ENCODE data around the gene SCAF1. TPM values are rescaled to one million over a fixed set of nuclear protein-coding genes. Genes with fewer than 3 reads are reported as not detected.

The SCAF1 gene
- total and polyA plus RNA-seq, 2 of the 13 experiments (the other 11 are each of a cell fraction or from before 2014, with no cell fraction given) = 3.3 to 6.1 TPM

DNA sequence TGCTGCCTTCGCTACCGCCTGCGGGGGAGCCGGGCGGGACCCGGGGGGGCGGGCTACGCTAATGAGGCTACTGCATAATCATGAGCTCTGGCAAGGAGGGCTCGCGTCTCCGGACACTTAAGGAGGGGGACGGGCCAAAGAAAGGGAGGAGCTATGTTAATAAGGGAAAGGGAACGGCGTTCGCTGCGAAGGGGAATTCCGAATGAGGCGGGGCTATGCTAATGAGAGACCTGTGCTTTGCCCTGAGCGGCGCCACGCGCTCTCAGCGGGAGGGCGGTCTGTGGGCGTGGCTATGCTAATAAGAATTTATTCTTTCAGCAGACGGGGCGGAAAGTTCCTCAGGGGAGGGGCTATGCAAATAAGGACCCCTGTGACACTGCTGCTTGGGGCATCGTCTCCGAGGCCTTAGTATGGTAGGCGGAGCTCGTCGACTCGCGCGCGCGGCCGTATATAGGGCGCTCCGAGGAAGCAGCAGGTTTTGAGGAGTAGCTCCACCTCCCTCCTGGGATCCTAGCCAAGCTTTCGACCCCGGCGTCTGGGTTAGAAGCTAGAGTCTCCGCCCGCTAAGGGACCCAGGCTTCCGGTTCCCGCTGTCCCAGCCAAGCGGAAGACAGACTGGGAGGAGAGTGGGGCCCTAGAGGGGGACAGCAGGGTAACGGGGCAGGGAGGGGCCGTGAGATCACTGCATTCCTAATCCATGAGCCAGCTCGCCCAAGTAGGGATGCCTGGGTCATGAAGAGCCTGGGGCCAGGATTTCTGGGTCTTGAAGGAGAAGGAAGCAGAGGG, 1.7 kb upstream of the SCAF1 start, which contains the start of gene RRAS (continued):
- TF ChIP-seq CREB1 (IDR thresholded peaks at IDR 0.05) (peak; percentile 55; the same call in 1 of the 2 replicates), CREB1 (CRISPR knock-in tag; IDR thresholded peaks at IDR 0.05) (peak; percentile 87), ZBTB38 (CRISPR knock-in tag; IDR thresholded peaks at IDR 0.05) (peak; percentile 52; the same call in 1 of the 2 replicates), ZNF253 (CRISPR knock-in tag; IDR thresholded peaks at IDR 0.05; ENCODE audit: borderline replicate concordance) (no peak), SP1 (IDR thresholded peaks at IDR 0.05) (no peak), SP1 (CRISPR knock-in tag; IDR thresholded peaks at IDR 0.05) (peak; percentile 84), KDM6A (CRISPR knock-in tag; IDR thresholded peaks at IDR 0.05; ENCODE audit: low read depth) (peak; percentile 81), TAF1 (CRISPR knock-in tag; IDR thresholded peaks at IDR 0.05) (peak; percentile 64), ISL2 (CRISPR knock-in tag; IDR thresholded peaks at IDR 0.05) (0 out of 2 replicates have a peak, but pooled peaks have one; percentile 20), MAFF (IDR thresholded peaks at IDR 0.05; ENCODE audit: low read depth, low read length) (peak; percentile 24; the same call in 1 of the 2 replicates), IKZF4 (CRISPR knock-in tag; IDR thresholded peaks at IDR 0.05; ENCODE audit: borderline replicate concordance, low read depth, not compliant biosample characterization) (peak; percentile 58), ZMYM4 (CRISPR knock-in tag; IDR thresholded peaks at IDR 0.05) (no peak; the same call in 1 of the 2 replicates)
- TF ChIP-seq, protein P1, sequence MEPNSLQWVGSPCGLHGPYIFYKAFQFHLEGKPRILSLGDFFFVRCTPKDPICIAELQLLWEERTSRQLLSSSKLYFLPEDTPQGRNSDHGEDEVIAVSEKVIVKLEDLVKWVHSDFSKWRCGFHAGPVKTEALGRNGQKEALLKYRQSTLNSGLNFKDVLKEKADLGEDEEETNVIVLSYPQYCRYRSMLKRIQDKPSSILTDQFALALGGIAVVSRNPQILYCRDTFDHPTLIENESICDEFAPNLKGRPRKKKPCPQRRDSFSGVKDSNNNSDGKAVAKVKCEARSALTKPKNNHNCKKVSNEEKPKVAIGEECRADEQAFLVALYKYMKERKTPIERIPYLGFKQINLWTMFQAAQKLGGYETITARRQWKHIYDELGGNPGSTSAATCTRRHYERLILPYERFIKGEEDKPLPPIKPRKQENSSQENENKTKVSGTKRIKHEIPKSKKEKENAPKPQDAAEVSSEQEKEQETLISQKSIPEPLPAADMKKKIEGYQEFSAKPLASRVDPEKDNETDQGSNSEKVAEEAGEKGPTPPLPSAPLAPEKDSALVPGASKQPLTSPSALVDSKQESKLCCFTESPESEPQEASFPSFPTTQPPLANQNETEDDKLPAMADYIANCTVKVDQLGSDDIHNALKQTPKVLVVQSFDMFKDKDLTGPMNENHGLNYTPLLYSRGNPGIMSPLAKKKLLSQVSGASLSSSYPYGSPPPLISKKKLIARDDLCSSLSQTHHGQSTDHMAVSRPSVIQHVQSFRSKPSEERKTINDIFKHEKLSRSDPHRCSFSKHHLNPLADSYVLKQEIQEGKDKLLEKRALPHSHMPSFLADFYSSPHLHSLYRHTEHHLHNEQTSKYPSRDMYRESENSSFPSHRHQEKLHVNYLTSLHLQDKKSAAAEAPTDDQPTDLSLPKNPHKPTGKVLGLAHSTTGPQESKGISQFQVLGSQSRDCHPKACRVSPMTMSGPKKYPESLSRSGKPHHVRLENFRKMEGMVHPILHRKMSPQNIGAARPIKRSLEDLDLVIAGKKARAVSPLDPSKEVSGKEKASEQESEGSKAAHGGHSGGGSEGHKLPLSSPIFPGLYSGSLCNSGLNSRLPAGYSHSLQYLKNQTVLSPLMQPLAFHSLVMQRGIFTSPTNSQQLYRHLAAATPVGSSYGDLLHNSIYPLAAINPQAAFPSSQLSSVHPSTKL (CRISPR knock-in tag; IDR thresholded peaks at IDR 0.05) = peak; percentile 64; the same call in 1 of the 2 replicates
- TF ChIP-seq, protein P2, sequence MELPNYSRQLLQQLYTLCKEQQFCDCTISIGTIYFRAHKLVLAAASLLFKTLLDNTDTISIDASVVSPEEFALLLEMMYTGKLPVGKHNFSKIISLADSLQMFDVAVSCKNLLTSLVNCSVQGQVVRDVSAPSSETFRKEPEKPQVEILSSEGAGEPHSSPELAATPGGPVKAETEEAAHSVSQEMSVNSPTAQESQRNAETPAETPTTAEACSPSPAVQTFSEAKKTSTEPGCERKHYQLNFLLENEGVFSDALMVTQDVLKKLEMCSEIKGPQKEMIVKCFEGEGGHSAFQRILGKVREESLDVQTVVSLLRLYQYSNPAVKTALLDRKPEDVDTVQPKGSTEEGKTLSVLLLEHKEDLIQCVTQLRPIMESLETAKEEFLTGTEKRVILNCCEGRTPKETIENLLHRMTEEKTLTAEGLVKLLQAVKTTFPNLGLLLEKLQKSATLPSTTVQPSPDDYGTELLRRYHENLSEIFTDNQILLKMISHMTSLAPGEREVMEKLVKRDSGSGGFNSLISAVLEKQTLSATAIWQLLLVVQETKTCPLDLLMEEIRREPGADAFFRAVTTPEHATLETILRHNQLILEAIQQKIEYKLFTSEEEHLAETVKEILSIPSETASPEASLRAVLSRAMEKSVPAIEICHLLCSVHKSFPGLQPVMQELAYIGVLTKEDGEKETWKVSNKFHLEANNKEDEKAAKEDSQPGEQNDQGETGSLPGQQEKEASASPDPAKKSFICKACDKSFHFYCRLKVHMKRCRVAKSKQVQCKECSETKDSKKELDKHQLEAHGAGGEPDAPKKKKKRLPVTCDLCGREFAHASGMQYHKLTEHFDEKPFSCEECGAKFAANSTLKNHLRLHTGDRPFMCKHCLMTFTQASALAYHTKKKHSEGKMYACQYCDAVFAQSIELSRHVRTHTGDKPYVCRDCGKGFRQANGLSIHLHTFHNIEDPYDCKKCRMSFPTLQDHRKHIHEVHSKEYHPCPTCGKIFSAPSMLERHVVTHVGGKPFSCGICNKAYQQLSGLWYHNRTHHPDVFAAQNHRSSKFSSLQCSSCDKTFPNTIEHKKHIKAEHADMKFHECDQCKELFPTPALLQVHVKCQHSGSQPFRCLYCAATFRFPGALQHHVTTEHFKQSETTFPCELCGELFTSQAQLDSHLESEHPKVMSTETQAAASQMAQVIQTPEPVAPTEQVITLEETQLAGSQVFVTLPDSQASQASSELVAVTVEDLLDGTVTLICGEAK (IDR thresholded peaks at IDR 0.05) = no peak
- TF ChIP-seq, protein P2 (CRISPR knock-in tag; IDR thresholded peaks at IDR 0.05) = no peak
- TF ChIP-seq, protein P3, sequence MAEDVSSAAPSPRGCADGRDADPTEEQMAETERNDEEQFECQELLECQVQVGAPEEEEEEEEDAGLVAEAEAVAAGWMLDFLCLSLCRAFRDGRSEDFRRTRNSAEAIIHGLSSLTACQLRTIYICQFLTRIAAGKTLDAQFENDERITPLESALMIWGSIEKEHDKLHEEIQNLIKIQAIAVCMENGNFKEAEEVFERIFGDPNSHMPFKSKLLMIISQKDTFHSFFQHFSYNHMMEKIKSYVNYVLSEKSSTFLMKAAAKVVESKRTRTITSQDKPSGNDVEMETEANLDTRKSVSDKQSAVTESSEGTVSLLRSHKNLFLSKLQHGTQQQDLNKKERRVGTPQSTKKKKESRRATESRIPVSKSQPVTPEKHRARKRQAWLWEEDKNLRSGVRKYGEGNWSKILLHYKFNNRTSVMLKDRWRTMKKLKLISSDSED (CRISPR knock-in tag; IDR thresholded peaks at IDR 0.05) = no peak

Data from HepG2 (cell line).